Measurements from ENCODE around the gene M1AP.

- no peak for TF ChIP-seq CTCF (IDR thresholded peaks at IDR 0.05)
- TF ChIP-seq ZFX (IDR thresholded peaks at IDR 0.05; ENCODE audit: borderline replicate concordance) = no peak
Measured at GRCh38 chr2:74578408-74578807, 69.7 kb downstream of the M1AP start.
